CD4-positive, CD25-positive, alpha-beta regulatory T cell (primary cell): ENCODE data around the gene CLCN6. TPM values are rescaled to one million over a fixed set of nuclear protein-coding genes. Genes with fewer than 3 reads are reported as not detected.

Experiments
- ATAC-seq, 2 donors: fragments of 150-1000 bp; cut with Tn5 transposase; one replicate each; pipeline ENCODE4 v1.10.0; 2021; ENCODE audit warnings: low read depth in 2 of 2, moderate number of reproducible peaks in 2 of 2, moderate library complexity in 1 of 2
- DNase-seq, 3 donors: peaks; one replicate each; pipeline versions ENCODE4 v3.0.0 to v3.0.0-alpha.2; 2012 to 2022; ENCODE audit warnings: mixed read lengths in 1 of 3
- H3K27ac ChIP-seq: one replicate; pipeline ENCODE4 v1.7.0; 2013; ENCODE audit warnings: mild to moderate bottlenecking, low read length; ENCODE audit not compliant: insufficient read depth, poor library complexity, severe bottlenecking
- H3K27me3 ChIP-seq: one replicate; pipeline ENCODE4 v1.7.0; 2013; ENCODE audit warnings: low read length; ENCODE audit not compliant: control insufficient read depth, insufficient read depth
- H3K36me3 ChIP-seq: one replicate; pipeline ENCODE4 v1.7.0; 2013; ENCODE audit warnings: mild to moderate bottlenecking, low read length, moderate library complexity; ENCODE audit not compliant: control insufficient read depth, insufficient read depth
- H3K4me1 ChIP-seq: 2 replicates; pipeline ENCODE4 v1.7.0; 2013; ENCODE audit warnings: mild to moderate bottlenecking, low read length; ENCODE audit not compliant: insufficient read depth, control insufficient read depth, poor library complexity, severe bottlenecking
- H3K4me3 ChIP-seq: one replicate; pipeline ENCODE4 v1.7.0; 2013; ENCODE audit warnings: low read depth, mild to moderate bottlenecking, low read length, moderate library complexity
- H3K9me3 ChIP-seq, 2 experiments: 1 replicate in 1 of 2; 2 replicates in 1 of 2; pipeline ENCODE4 v1.7.0; 2013; ENCODE audit warnings: low read length in 2 of 2, mild to moderate bottlenecking in 1 of 2, moderate library complexity in 1 of 2; ENCODE audit not compliant: control insufficient read depth in 2 of 2
- H3K27ac Mint-ChIP-seq, 3 donors: one replicate each; pipeline ENCODE4 v1.8.0; 2020 to 2022; ENCODE audit warnings: mild to moderate bottlenecking in 3 of 3, mixed read lengths in 3 of 3, moderate library complexity in 2 of 3
- H3K27me3 Mint-ChIP-seq: one replicate; pipeline ENCODE4 v1.8.0; 2022; ENCODE audit warnings: mild to moderate bottlenecking, mixed read lengths
- H3K36me3 Mint-ChIP-seq: one replicate; pipeline ENCODE4 v1.8.0; 2020; ENCODE audit warnings: mixed read lengths
- H3K4me1 Mint-ChIP-seq, 4 donors: one replicate each; pipeline ENCODE4 v1.8.0; 2020 to 2022; ENCODE audit warnings: mixed read lengths in 4 of 4, mild to moderate bottlenecking in 1 of 4
- H3K4me3 Mint-ChIP-seq, 4 donors: one replicate each; pipeline ENCODE4 v1.8.0; 2020 to 2022; ENCODE audit warnings: mild to moderate bottlenecking in 4 of 4, mixed read lengths in 4 of 4, moderate library complexity in 3 of 4
- H3K9me3 Mint-ChIP-seq, 7 donors: one replicate each; pipeline ENCODE4 v1.8.0; 2020 to 2022; ENCODE audit warnings: mixed read lengths in 7 of 7, mild to moderate bottlenecking in 3 of 7, moderate library complexity in 2 of 7
- polyA plus RNA-seq, 4 donors: library from polyadenylated mRNA; unstranded; fragments of 300-500 nt; fragmentation: Illumina TruSeq; gene quantifications; one replicate each; pipeline ENCODE4 v1.2.3, GENCODE V29; 2021
- total RNA-seq: library from RNA; stranded (reverse); gene quantifications from one replicate; pipeline ENCODE4 v1.2.3, GENCODE V29; 2022

Gene CLCN6
- total and polyA plus RNA-seq, 5 donors from 2014 or later = 1.6 to 13.5 (median 2.4) TPM

DNA sequence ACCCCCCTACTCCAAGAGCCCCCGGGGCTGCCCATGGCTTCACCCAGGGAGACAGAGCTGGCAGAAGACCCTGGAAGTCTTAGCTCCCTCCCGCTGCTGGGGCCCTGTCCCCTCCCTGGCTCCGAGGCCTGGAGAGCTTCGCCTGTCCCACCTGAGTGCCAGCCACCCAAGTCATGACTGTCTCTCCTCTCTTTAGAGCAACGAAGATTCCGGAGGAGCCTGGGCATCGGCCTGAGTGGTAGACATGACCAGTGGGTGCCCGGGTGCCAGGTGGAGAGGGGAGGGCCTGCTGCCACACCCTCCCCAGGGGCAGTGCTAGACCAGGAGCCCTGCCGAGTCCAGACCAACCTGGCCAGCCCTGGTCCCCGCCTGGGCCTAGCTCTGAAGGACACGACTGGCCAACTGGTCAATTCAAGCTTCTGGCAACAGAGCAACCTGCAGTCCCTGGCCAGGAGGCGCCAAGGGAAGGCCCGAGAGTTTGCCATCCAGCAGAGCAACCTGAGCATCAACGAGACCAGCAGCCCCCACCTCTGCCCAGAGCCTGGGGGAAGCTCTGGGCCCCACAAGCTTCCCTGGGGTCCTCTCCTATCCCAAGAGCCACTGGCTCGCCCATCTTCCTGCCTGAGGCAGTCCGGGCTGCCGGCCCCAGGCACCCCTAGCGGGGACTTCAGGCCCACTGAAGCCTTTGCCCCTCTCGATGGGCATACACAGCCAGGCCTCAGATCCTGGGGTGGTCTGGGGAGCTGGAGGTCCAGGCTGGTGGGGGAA lies 40.1 kb upstream of the CLCN6 start:
- ATAC-seq (no peak), DNase-seq (no peak)
- no peak overlapping the region for H3K4me3 ChIP-seq
- Mint-ChIP-seq H3K27ac (no peak overlapping the region), H3K4me1 (peaks cover 0 to 10% (median 0%) of the 10 kb centered on the region in 4 donors), H3K9me3 (no peaks in the 10 kb centered on the region), H3K27me3 (peaks cover 25% of the 10 kb centered on the region), H3K4me3 (no peak overlapping the region), H3K36me3 (no peaks in the 10 kb centered on the region)
- no peaks in the 10 kb centered on the region for H3K9me3 ChIP-seq
- H3K36me3 ChIP-seq = no peaks in the 10 kb centered on the region
- no peak overlapping the region for H3K27ac ChIP-seq
- peaks cover 8% of the 10 kb centered on the region for H3K4me1 ChIP-seq
- H3K27me3 ChIP-seq = no peaks in the 10 kb centered on the region

DNA sequence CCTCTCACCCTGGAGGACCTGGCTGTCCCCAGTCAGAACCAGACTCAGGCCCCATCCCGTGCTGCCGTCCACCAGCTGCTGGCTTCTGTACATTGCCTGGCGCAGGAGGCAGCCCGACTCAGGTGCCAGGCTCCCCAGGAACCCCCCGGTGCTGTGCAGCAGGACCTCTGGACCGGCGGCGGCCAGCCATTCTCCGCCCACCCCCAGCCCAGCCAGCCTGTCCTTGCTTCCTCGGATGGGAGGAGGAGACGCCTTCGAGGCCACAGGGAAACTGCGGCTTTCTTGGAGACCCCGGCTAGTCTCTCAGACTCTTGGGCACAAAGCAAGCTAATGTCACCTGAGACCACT lies 39.6 kb upstream of the CLCN6 start:
- DNase-seq (no peak), ATAC-seq (no peak)
- Histone ChIP-seq H3K27me3 (no peaks in the 10 kb centered on the region), H3K9me3 (no peaks in the 10 kb centered on the region), H3K27ac (no peak overlapping the region), H3K36me3 (no peaks in the 10 kb centered on the region), H3K4me3 (no peak overlapping the region), H3K4me1 (peaks cover 8% of the 10 kb centered on the region)
- Mint-ChIP-seq H3K4me1 (peaks cover 0 to 8% (median 0%) of the 10 kb centered on the region in 4 donors), H3K4me3 (no peak overlapping the region), H3K27ac (no peak overlapping the region), H3K9me3 (no peaks in the 10 kb centered on the region), H3K36me3 (no peaks in the 10 kb centered on the region), H3K27me3 (peaks cover 19% of the 10 kb centered on the region)

DNA sequence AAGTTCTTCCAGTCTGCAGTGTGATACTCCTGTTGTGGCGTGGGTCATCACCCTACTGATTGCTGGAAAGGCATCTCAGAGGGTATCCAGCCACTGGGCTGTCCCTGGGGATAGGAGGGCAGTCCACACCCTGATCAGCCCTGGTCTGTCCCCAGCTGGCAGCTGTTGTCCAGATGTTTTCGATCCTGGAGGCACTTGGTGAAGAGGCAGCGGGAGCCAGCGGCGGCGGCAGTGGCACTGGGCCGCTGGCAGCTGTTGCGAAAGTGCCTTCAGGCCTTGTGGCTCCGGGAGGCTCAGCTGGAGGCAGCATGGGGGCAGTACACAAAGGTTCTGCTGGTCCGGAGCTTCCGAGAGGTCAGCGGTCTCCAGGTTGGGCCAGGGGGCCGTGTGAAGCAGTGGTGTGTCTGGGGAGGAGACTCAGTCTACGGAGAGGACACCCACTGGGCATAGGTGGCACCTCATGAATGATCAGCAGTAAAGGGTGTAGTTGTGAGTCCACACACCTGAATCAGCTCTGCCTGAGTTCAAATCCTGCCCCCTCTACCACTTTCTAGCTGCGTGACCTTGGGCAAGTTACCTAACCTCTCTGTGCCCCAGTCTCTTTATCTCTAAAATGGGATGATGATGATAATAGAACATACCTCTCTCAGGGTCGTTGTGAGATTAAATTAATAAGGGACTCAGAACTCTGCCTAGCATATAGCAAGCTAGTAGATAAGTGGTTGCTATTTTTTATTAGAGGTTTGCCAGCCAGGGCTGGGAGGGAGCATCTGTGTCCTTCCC lies 37.9 kb upstream of the CLCN6 start:
- H3K4me1 Mint-ChIP-seq = peaks cover 0 to 3% (median 0%) of the 10 kb centered on the region in 4 donors
- DNase-seq = no peak

DNA sequence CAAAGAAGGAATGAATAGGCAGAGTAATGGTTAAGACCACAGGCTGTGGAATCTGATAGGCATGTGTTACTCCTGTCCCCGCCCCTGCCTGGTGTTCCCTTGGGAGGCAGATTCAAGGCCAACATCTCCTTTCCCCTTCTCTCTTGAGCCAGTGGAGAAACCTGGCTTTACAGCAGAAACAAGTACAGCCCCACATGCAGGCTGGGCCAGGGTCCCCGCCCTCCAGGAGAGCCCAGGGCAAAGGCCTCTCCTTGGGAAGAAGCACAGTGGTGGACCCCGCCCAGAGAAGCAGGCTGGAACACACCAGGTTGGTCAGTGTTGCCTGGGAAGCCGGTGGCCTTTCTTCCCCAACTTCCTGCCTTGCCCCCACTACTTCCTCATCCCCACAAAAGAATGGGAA lies 37.2 kb upstream of the CLCN6 start:
- no peaks in the 10 kb centered on the region for H3K9me3 Mint-ChIP-seq
- no peaks in the 10 kb centered on the region for H3K9me3 ChIP-seq
- DNase-seq (no peak), ATAC-seq (no peak)
- peaks cover 0 to under 1% (median 0%) of the 10 kb centered on the region in 4 donors for H3K4me1 Mint-ChIP-seq
- H3K27me3 Mint-ChIP-seq = peaks cover 5% of the 10 kb centered on the region
- no peaks in the 10 kb centered on the region for H3K36me3 ChIP-seq
- no peak overlapping the region for H3K4me3 Mint-ChIP-seq
- no peak overlapping the region for H3K4me3 ChIP-seq
- no peaks in the 10 kb centered on the region for H3K4me1 ChIP-seq
- no peaks in the 10 kb centered on the region for H3K27me3 ChIP-seq
- H3K27ac ChIP-seq = no peak overlapping the region
- no peaks in the 10 kb centered on the region for H3K36me3 Mint-ChIP-seq
- no peak overlapping the region for H3K27ac Mint-ChIP-seq

More for the DNA sequence above, 37.9 kb upstream of the CLCN6 start:
- ATAC-seq = no peak
- no peak overlapping the region for H3K27ac Mint-ChIP-seq
- Histone ChIP-seq H3K9me3 (no peaks in the 10 kb centered on the region), H3K4me3 (no peak overlapping the region), H3K4me1 (no peaks in the 10 kb centered on the region), H3K36me3 (no peaks in the 10 kb centered on the region), H3K27ac (no peak overlapping the region), H3K27me3 (no peaks in the 10 kb centered on the region)
- H3K27me3 Mint-ChIP-seq = peaks cover 5% of the 10 kb centered on the region
- H3K9me3 Mint-ChIP-seq = no peaks in the 10 kb centered on the region
- no peaks in the 10 kb centered on the region for H3K36me3 Mint-ChIP-seq
- H3K4me3 Mint-ChIP-seq = no peak overlapping the region

DNA sequence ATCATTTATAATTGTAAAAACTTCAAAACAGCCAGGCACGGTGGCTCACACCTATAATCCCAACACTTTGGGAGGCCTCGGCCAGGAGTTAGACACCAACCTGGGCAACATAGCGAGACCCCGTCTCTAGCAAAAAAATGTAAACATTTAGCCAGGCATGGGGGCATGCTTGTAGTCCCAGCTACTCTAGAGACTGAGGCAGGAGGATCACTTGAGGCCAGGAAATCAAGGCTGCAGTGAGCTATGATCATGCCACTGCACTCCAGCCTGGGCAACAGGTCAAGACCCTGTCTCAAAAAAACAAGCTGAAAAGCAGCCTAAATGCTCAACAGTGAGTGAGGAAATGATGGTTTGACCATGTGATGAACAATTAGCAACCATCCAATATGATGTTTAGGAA lies 36.7 kb upstream of the CLCN6 start:
- ATAC-seq = no peak

DNA sequence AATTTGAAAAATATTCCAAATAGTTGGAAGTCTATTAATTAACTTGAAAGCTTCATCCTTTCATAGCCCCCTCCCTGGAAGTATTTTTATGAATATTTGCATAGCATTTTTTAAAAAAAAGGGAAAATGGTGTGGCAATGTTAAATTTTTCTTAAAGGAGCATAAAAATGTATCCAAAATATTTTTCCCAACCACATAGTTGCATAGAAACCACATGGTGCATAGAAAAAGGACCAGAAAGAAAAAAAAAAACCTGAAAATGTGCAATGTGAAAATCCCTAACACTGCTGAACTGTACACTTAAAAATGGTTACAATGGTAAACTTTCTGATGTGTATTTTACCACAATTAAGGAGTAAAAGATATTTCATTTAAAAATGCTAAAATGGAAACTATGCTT lies 36.0 kb upstream of the CLCN6 start:
- H3K4me1 ChIP-seq = no peaks in the 10 kb centered on the region
- no peaks in the 10 kb centered on the region for H3K36me3 Mint-ChIP-seq
- H3K27ac ChIP-seq = no peak overlapping the region
- no peak overlapping the region for H3K27ac Mint-ChIP-seq
- ATAC-seq = no peak
- no peaks in the 10 kb centered on the region for H3K36me3 ChIP-seq
- no peak for DNase-seq
- peaks cover 5% of the 10 kb centered on the region for H3K27me3 Mint-ChIP-seq
- no peak overlapping the region for H3K4me3 Mint-ChIP-seq
- H3K4me3 ChIP-seq = no peak overlapping the region
- H3K9me3 Mint-ChIP-seq = no peaks in the 10 kb centered on the region
- H3K4me1 Mint-ChIP-seq = no peaks in the 10 kb centered on the region
- H3K27me3 ChIP-seq = no peaks in the 10 kb centered on the region
- no peaks in the 10 kb centered on the region for H3K9me3 ChIP-seq

More for the DNA sequence above, 36.7 kb upstream of the CLCN6 start:
- H3K27me3 Mint-ChIP-seq = peaks cover 5% of the 10 kb centered on the region
- no peak overlapping the region for H3K4me3 Mint-ChIP-seq
- Histone ChIP-seq H3K4me3 (no peak overlapping the region), H3K9me3 (no peaks in the 10 kb centered on the region), H3K36me3 (no peaks in the 10 kb centered on the region), H3K4me1 (no peaks in the 10 kb centered on the region), H3K27me3 (no peaks in the 10 kb centered on the region), H3K27ac (no peak overlapping the region)
- no peaks in the 10 kb centered on the region for H3K36me3 Mint-ChIP-seq
- no peaks in the 10 kb centered on the region for H3K4me1 Mint-ChIP-seq
- DNase-seq = no peak
- H3K9me3 Mint-ChIP-seq = no peaks in the 10 kb centered on the region
- no peak overlapping the region for H3K27ac Mint-ChIP-seq

DNA sequence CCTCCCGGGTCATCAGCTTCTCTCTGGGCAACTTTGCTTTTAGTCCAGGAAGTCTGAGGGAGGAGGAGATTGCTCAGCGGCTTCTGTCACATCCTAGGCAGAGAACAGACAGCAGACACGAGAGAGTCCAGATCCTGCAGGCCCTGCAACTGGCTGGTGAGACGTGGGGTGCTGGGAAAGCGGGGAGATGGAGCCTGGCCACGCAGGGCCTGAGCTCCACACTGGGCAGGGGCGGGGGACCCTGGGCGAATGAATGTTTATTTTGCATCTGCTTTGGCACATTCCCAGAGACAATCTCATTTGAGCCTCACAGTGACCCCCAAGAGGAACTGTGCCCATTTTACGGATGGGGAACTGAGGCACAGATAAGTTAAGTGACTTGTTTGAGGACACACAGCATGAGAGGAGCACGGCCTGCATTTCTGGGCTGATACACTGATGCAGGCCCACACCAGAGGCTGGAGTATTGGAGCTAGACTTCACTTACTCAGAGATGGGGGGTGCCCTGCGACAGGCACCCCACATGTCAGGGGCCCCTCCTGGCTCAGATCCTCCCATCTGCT lies 34.4 kb upstream of the CLCN6 start:
- Histone ChIP-seq H3K27ac (no peak overlapping the region), H3K4me3 (no peak overlapping the region), H3K9me3 (no peaks in the 10 kb centered on the region), H3K4me1 (no peaks in the 10 kb centered on the region), H3K27me3 (no peaks in the 10 kb centered on the region), H3K36me3 (no peaks in the 10 kb centered on the region)
- Mint-ChIP-seq H3K36me3 (no peaks in the 10 kb centered on the region), H3K27me3 (peaks cover 5% of the 10 kb centered on the region), H3K27ac (no peak overlapping the region), H3K4me1 (no peaks in the 10 kb centered on the region), H3K4me3 (no peak overlapping the region), H3K9me3 (no peaks in the 10 kb centered on the region)
- DNase-seq = no peak
- no peak for ATAC-seq
